ENCODE data around the gene CCDC171.

GRCh38 chr9:15696979-15697378 lies 144.1 kb downstream of the CCDC171 start:
- TF ChIP-seq, protein P1, sequence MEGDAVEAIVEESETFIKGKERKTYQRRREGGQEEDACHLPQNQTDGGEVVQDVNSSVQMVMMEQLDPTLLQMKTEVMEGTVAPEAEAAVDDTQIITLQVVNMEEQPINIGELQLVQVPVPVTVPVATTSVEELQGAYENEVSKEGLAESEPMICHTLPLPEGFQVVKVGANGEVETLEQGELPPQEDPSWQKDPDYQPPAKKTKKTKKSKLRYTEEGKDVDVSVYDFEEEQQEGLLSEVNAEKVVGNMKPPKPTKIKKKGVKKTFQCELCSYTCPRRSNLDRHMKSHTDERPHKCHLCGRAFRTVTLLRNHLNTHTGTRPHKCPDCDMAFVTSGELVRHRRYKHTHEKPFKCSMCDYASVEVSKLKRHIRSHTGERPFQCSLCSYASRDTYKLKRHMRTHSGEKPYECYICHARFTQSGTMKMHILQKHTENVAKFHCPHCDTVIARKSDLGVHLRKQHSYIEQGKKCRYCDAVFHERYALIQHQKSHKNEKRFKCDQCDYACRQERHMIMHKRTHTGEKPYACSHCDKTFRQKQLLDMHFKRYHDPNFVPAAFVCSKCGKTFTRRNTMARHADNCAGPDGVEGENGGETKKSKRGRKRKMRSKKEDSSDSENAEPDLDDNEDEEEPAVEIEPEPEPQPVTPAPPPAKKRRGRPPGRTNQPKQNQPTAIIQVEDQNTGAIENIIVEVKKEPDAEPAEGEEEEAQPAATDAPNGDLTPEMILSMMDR (IDR thresholded peaks at IDR 0.05; ENCODE audit: insufficient read depth, low read length), result no peak
- no peak for TF ChIP-seq GABPA (IDR thresholded peaks at IDR 0.05; ENCODE audit: low read depth)

Measured in HL-60 (cell line).